Stimulated activated CD4-positive, alpha-beta T cell treated with anti-CD3 and anti-CD28 coated beads, Interleukin-15, amount 100 ng/mL, for 48 hours (primary cell): ENCODE measurements around the gene PXMP4.

Experiments
- DNase-seq, 2 donors: peaks; one replicate each; pipeline ENCODE4 v3.0.0-alpha.2; 2020; ENCODE audit warnings: low read depth in 2 of 2

Gene PXMP4

GRCh38 chr20:33732166-33732970, 12.3 kb upstream of the PXMP4 start:
- DNase-seq: peak; percentile 59 to 70

- DNase-seq: peak; percentile 82 to 83
Measured at GRCh38 chr20:33731693-33732165, 11.6 kb upstream of the PXMP4 start, which contains the start of gene ZNF341. Gene ZNF341 (plus strand): TSS chr20:33731996. CDS start chr20:33732022, 26 bp downstream.

GRCh38 chr20:33730946-33731692, 11.0 kb upstream of the PXMP4 start:
- no peak for DNase-seq

GRCh38 chr20:33729101-33729500, 9.0 kb upstream of the PXMP4 start:
- DNase-seq: no peak

GRCh38 chr20:33728463-33728862, 8.4 kb upstream of the PXMP4 start:
- DNase-seq: no peak

GRCh38 chr20:33727806-33728205, 7.7 kb upstream of the PXMP4 start:
- DNase-seq: no peak

- no peak for DNase-seq
Measured at GRCh38 chr20:33727115-33727479, 7.0 kb upstream of the PXMP4 start.

GRCh38 chr20:33725607-33726264, 5.6 kb upstream of the PXMP4 start:
- DNase-seq: no peak

GRCh38 chr20:33724439-33725094, 4.5 kb upstream of the PXMP4 start:
- DNase-seq: no peak

GRCh38 chr20:33721391-33722140, 1.5 kb upstream of the PXMP4 start:
- DNase-seq: no peak

GRCh38 chr20:33719277-33719988, 677 bp downstream of the PXMP4 start:
- DNase-seq: no peak

- no peak for DNase-seq
Measured at GRCh38 chr20:33716498-33716897, 3.6 kb downstream of the PXMP4 start.

GRCh38 chr20:33713865-33714367, 6.2 kb downstream of the PXMP4 start:
- DNase-seq: no peak

- DNase-seq: no peak
Measured at GRCh38 chr20:33711446-33711738, 8.7 kb downstream of the PXMP4 start.

GRCh38 chr20:33710681-33711445, 9.2 kb downstream of the PXMP4 start:
- DNase-seq: no peak

- DNase-seq: no peak
Measured at GRCh38 chr20:33709905-33710541, 10.1 kb downstream of the PXMP4 start.

GRCh38 chr20:33709398-33709797, 10.7 kb downstream of the PXMP4 start:
- no peak for DNase-seq

GRCh38 chr20:33707668-33708067, 12.4 kb downstream of the PXMP4 start:
- no peak for DNase-seq
